ENCODE measurements around the gene ARHGAP18. TPM values are rescaled to one million over a fixed set of nuclear protein-coding genes. Genes with fewer than 3 reads are reported as not detected.

ARHGAP18 gene
- total and polyA plus RNA-seq, 10 donors = 4.6 to 18.7 (median 15.4) TPM

GRCh38 chr6:129671442-129672340 lies 38.3 kb downstream of the ARHGAP18 start:
- Histone ChIP-seq H3K36me3 (no peaks in the 10 kb centered on the region), H3K4me1 (peaks cover 10 to 47% (median 33%) of the 10 kb centered on the region in 6 donors), H3K9me3 (no peaks in the 10 kb centered on the region), H3K4me3 (peak overlapping the region in 1 of 8 donors; percentile 46), H3K27ac (peak overlapping the region; percentile 45 to 87 (median 74)), H3K27me3 (replicated peaks in 1 of 7) (no peaks in the 10 kb centered on the region)
- TF ChIP-seq POLR2A (IDR thresholded peaks at IDR 0.05) (no peak), CTCF (IDR thresholded peaks at IDR 0.05 in 8 of 11, conservative IDR thresholded peaks at IDR 0.05 in 3 of 11) (peak in 10 of 11 experiments; percentile 33 to 71 (median 58)), POLR2AphosphoS5 (IDR thresholded peaks at IDR 0.05) (peak in 1 of 3 donors; percentile 80)
- intact Hi-C loops (cut with DNase I; ENCODE audit: low total_unique reads) = no loop called here
- DNase-seq = peak; percentile 85
- WGBS, 5 donors = 44 to 62% (median 57%) methylated on average over 10 of the region's 10 CpGs

GRCh38 chr6:129670634-129671033 lies 39.3 kb downstream of the ARHGAP18 start:
- Histone ChIP-seq H3K4me3 (no peak overlapping the region), H3K27ac (no peak overlapping the region), H3K4me1 (peaks cover 10 to 53% (median 33%) of the 10 kb centered on the region in 6 donors), H3K9me3 (no peaks in the 10 kb centered on the region), H3K27me3 (replicated peaks in 1 of 7) (no peaks in the 10 kb centered on the region), H3K36me3 (no peaks in the 10 kb centered on the region)
- 84 to 97% (median 90%) methylated on average over 3 of the region's 3 CpGs for WGBS, 5 donors
- no peak for DNase-seq
- intact Hi-C loops (cut with DNase I; ENCODE audit: low total_unique reads) = no loop called here
- TF ChIP-seq CTCF (IDR thresholded peaks at IDR 0.05 in 8 of 11, conservative IDR thresholded peaks at IDR 0.05 in 3 of 11) (no peak), POLR2A (IDR thresholded peaks at IDR 0.05) (no peak), POLR2AphosphoS5 (IDR thresholded peaks at IDR 0.05) (no peak)

- H3K4me1 ChIP-seq = peaks cover 1 to 43% (median 20%) of the 10 kb centered on the region in 6 donors
- TF ChIP-seq POLR2AphosphoS5 (IDR thresholded peaks at IDR 0.05) (no peak), POLR2A (IDR thresholded peaks at IDR 0.05) (no peak), CTCF (IDR thresholded peaks at IDR 0.05 in 8 of 11, conservative IDR thresholded peaks at IDR 0.05 in 3 of 11) (no peak)
- DNase-seq = no peak
- intact Hi-C loops (cut with DNase I; ENCODE audit: low total_unique reads) = no loop called here
- H3K36me3 ChIP-seq = no peaks in the 10 kb centered on the region
- no peak overlapping the region for H3K4me3 ChIP-seq
- no peak overlapping the region for H3K27ac ChIP-seq
- no peaks in the 10 kb centered on the region for H3K27me3 ChIP-seq (replicated peaks in 1 of 7)
- no peaks in the 10 kb centered on the region for H3K9me3 ChIP-seq
These were observed 42.4 kb downstream of the ARHGAP18 start for GRCh38 chr6:129667621-129668020.

- H3K27ac ChIP-seq = no peak overlapping the region
- H3K27me3 ChIP-seq (replicated peaks in 1 of 7) = no peaks in the 10 kb centered on the region
- H3K9me3 ChIP-seq = no peaks in the 10 kb centered on the region
- no peak overlapping the region for H3K4me3 ChIP-seq
- intact Hi-C loops (cut with DNase I; ENCODE audit: low total_unique reads) = no loop called here
- no peak for TF ChIP-seq POLR2A (IDR thresholded peaks at IDR 0.05)
- no peak for TF ChIP-seq CTCF (IDR thresholded peaks at IDR 0.05 in 8 of 11, conservative IDR thresholded peaks at IDR 0.05 in 3 of 11)
- no peak for TF ChIP-seq POLR2AphosphoS5 (IDR thresholded peaks at IDR 0.05)
- no peak for DNase-seq
- no peaks in the 10 kb centered on the region for H3K36me3 ChIP-seq
- H3K4me1 ChIP-seq = peaks cover 0 to 43% (median 18%) of the 10 kb centered on the region in 6 donors
These were observed 42.9 kb downstream of the ARHGAP18 start for GRCh38 chr6:129667034-129667433.

Measured in spleen (tissue), 11 donors.